Amniotic stem cell (primary cell): Measurements from ENCODE around the gene GPRIN1.
"Not testable (repeated sequence)": the region's sequence is repeated elsewhere in the genome, so short reads cannot be mapped to it uniquely, and the experiment has no call there.

Experiments
- DNase-seq: peaks from one replicate; lab custom pipeline; 2025; lab: John Stamatoyannopoulos, UW

GPRIN1 gene

DNA sequence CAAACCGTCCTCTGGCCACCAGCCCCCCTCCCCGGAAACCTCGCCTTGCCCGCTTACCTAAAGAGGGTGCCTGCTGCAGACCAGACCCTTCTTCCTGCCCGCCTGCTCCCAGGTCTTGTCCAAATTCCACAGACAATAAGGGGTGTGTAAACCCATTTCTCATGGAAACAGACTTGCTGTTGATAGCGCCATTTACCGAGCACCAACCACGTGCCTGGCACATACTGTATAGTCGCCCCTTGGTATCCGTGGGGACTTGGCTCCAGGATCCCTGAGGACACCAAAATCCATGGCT is 35.7 kb downstream of the GPRIN1 start:
- DNase-seq: no peak

DNA sequence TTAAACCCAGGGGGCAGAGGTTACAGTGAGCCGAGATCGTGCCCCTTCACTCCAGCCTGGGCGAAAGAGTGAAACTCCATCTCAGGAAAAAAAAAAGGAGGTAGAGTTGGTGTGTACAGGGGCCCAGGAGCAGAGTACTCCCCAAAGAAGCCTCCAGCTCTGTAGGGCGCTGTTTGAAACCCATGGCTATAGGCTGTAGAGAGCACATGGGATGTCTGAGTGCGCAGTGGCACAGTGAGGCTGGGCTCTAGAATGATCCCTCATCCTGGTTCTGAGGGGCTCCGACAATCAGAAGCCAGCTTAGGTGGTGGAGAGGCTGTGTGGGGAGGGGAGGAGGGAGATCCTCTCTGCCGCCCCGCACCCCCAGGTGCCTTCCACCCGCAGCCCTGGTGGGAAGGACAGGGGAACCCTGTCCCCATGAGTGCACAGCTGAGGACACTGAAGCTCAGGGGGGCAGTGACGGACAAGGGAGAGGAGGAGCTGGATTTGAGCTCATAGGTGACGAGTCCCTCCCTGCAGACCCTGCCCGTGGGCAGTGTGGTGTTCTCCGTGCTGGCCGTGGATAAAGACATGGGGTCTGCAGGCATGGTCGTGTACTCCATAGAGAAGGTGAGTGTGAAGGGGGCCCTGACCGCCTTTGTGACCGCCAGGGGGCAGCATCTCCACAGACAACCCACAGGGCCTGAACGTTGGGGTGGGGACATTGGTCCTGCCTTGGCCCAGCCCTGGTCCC is 36.2 kb downstream of the GPRIN1 start:
- no peak for DNase-seq

DNA sequence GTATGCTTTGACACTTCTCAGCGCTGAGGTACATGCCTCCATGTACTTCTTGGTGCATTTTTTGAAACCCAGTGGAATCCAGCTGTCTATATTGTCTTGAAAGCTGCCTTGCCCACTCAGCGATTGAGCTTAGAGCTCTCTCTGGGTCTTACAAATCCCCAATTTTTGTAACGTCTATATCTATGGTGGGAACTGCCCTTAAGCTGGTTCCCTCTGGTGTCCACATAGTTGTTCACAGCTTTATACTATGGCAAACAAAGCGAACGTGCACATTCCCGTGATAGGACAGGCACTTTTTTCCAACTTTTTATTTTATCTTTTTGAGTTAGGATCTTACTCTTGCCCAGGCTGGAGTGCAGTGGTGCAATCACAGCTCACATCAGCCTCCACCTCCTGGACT is 39.9 kb downstream of the GPRIN1 start:
- no peak for DNase-seq

DNA sequence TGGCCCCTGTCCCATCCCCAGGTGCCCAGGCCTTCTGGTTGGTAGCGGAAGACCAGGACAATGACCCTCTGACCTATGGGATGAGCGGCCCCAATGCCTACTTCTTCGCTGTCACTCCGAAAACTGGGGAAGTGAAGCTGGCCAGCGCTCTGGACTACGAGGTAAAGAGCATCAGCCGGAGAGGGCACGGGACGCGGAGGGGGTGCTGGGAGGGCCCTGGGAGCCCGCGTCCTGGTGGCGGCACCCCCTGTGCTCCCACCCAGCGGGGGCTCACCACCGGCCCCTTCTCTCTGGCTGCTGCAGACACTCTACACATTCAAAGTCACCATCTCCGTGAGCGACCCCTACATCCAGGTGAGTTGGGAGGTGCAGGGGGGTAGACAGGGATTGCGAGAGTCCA is 41.3 kb downstream of the GPRIN1 start:
- DNase-seq: no peak

DNA sequence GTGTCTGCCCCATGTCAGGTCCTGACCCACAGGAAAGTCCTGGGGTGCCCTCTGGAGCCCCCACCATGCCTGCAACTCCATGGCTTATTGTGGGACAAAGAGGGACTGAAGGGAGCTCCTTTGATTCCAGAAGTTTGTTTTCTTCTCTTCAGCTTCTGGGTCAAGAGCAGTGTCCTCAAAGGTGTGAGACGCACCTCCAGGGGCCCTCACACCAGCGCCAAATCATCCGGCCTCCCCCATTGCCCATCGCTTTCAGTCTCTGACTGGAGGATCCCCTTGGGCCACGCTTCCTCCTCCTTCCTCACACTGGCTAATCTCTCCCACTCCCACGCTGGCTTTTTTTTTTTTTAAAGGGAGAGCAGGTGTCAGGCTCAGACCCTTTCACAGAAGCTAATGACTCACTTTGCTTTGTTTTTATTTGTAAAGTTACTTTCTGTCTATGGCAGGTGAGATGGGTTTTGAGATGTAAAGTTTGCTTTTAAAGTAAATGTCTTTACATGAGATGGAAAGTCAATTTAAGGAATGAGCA is 44.1 kb downstream of the GPRIN1 start:
- no peak for DNase-seq

DNA sequence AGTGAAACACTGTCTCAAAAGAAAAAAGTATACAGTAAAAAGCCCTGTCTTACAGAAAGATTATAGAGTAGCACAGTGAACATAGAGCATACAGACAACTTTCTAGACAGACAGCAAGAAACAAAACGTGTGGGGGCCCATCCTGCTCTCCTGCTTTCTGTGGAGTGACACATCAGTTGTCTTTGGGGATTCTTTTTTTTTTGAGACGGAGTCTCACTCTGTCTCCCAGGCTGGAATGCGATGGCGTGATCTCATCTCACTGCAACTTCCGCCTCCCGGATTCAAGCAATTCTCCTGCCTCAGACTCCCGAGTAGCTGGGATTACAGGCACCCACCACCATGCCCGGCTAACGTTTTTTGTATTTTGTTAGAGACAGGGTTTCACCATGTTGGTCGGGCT is 46.0 kb downstream of the GPRIN1 start:
- no peak for DNase-seq

DNA sequence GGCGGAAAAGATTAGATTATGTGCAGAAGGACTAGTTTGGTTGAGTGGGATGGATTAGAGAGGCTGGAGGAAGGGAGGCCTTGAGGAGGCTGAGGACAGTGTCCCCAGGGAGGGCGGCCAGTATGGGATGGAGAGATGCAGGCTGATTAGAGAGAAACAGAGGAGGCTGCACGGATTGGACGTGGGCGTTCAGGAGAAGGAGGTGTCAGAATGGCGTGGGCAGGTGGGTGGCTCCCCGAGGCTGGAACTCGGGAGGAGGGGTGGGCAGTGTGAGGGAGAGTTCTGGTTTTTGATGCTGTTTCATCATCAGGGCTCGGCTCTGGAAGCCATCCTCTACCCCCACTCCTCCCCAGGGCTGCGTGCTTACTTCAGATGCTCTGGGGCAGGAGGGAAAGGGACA is 47.8 kb downstream of the GPRIN1 start:
- no peak for DNase-seq

DNA sequence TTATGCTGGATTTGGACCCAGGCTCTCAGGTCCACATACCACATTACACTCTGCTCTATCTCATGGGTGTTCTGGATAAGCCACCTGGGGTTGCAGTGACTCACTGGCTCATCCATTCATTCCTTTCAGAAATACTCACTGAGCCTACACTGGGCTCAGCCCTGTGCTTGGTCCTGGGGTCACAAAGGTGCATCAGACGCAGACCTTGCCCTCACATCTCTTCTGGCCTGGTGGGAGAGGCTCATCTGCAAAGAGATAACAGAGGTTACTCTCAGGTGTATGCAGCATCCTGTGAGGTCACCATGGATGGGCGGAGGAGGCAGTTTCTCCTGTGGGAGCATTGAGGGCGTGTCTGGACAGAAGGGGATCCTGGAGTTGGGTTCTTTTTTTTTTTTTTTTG is 48.7 kb downstream of the GPRIN1 start:
- no peak for DNase-seq

DNA sequence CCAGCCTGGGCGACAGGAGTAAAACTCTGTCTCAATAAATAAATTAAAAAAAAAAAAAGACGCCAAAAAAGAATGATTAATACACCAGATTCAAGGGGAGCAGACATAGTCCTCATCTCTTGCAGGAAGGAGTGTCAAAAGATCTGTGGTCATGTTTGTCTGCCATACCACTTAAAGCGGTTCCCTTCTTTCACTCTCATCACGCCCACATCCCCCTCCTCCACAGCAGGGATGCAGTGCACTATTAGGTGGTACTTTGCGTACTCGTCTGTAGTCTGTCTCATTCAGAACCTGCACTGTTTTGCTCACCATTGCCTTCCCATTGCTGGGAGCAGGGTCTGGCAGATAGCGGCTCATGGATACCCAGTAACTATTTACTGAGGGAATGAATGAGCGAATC is 49.6 kb downstream of the GPRIN1 start:
- DNase-seq: no peak

DNA sequence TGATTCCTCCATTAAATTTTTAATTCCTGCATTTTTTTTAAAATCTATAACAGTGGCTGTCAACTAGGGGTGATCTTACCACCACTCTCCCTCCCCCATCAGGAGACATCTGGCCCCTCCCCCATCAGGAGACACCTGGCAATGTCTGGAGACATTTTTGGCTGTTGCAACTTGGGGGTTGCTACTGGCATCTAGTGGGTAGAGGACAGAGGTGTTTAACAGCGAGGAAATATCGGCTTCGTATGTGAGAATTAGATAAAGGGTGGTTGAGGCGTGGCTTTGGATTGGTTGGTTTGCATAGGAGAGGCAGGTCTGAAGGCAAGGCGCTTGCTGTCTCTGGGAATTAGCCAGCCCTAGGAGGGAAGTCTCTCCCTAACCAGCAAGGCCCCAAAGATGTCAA is 50.3 kb downstream of the GPRIN1 start:
- DNase-seq: no peak

DNA sequence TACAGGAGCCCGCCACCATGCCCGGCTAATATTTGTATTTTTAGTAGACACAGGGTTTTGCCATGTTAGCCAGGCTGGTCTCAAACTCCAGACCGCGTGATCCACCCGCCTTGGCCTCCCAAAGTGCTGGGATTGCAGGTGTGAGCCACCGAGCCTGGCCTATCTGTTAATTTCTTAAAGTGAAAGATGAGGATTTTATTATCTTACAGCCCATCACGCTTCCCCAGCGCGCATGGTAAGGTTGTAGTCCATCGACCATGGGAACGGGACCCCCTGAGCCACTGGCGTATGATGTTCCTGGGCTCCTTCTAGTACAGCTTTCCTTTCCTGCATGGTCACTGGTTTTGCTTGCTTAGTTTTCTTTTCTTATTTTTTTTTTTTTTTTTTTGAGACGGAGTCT is 52.1 kb downstream of the GPRIN1 start:
- no peak for DNase-seq

DNA sequence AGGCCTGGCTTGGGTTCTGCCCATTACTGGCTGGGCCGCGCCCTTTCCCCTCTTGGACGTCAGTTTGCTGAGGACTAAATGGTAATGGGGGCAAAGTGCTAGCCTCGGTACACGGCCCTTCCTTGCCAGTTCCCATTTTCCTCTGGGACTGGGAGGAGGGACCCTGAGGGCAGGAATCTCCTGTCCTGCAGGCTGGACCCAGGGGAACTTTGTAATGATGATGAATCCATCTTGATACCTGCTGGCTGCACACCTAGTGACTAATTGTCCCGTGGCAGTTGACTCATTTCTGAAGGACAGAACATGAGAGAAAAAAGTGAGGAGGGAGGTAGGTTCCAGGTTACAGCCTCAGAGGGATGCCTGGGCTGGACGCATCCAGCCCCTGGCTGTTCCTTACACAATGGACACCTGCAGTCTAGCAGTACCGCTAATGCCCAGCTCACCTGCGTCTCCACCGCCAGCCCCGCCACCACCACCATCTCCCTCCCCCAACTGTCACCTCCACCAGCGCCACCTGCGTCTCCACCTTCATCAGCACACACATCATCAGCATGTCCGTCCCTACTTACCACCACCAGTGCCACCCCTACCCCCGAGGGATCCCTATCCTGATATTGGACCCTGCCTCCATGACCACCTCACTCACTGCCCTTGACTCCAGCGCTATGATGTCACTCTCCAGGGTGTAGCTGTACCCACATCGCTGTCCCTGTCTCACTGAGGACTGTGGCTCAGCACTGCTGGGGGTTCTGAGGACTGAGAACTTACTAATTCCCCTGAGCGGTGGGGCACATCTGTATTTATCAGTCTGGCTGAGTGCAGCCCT is 56.5 kb downstream of the GPRIN1 start:
- DNase-seq: no peak

DNA sequence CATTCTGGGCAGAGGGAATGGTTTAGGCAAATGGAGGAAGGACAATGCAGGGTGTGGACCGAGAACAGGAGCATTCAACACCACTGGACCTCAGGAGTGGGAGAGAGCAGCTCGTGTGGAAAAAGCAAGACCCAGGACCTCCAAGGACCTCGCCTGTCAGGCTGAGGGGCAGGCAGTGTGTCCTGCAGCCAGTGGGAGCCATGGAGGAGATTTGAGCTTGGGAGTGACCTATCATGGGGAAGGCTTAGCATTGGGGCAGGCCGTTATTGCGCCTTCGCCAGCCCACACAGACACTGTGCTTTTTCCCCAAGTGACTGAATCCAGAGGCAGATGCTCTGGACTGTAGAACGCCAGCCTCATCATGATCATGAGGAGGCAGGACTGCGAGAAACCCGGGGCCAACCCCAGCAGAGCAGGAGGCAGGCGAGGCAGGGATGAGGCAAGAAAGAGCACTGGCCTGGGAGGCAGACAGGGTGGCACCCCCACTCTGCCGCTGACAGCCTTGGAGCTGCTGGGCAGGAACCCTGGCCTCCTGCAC is 57.6 kb downstream of the GPRIN1 start:
- DNase-seq: no peak

DNA sequence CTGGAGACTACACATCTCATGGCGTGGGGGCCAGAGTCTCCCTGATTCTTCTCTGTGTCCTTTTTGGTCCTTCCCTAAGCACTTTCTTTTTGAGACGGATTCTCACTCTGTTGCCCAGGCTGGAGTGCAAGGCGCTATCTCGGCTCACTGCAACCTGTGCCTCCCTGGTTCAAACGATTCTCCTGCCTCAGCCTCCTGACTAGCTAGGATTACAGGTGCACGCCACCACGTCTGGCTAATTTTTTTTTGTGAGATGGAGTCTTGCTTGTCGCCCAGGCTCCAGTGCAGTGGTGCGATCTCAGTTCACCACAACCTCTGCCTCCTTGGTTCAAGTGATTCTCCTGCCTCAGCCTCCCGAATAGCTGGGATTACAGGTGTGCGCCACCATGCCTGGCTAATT is 59.0 kb downstream of the GPRIN1 start:
- DNase-seq: not testable (repeated sequence)

DNA sequence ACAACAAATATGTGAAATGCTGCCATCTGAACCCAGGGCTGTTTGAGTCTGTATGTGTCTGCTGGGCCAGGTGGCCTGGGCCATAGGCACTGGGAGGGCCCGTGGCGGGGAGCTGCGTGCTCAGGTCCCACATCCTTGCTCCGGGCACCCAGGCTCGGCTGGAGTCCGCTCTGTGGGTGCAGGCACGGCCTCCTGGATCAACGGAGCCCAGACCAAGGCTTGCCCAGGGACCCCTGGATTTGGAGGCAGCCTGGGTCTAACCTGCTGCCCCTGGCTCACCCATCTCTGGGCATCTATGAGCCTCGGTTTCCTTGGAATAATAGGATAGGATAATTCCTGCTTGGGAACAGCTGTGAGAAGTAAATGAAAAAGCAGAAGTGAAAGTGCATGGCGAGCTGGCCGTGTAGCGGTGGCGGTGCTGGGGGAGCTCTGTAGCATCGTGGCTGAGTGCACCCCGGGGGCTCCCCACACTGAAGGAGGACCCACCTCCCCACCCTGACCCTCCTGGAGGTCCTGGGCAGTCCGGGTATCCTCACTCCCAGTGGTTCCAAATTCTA is 59.6 kb downstream of the GPRIN1 start:
- no peak for DNase-seq

DNA sequence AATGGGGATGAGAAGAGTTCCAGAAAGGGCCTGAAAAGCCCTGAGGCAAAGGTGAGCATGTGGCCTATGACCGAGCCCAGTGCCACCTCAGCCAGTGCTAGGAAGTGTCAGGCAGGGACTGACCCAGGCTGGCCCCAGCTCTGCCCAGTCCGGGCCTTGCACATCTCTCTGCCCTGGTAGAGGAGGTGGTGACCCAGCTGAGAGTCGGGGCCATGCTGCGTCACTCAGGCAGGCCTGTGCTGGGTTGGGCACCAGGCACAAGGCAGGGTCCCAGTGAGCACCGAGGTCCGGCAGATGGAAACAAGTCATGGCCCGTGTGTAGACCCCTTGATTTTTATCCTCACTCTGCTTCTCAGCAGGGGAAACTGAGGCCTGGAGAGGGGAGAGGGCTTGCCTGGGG is 60.1 kb downstream of the GPRIN1 start:
- no peak for DNase-seq

DNA sequence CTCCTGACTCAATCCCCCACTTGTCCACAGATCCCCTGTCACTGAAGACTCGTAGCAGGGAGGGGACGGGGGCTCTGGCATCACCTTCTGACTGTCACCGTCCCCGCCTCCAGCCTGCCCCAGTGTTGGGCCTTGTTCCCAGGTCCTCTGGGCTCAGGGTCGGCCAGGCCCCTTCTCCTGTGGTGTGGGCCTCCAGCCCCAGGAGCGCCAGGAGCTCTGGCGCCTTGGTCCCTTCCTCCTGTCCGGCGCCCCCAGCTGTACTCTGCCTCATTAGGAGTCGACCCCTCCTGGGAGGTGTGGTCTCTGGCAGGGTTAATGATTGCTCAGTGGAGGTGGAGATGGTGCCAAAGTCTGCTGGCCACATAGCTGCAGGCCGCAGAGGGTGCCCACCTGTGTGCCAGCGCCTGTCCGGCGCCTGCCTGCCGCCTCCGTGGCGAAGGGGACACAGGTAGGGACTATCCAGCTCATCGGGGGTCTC is 61.0 kb downstream of the GPRIN1 start, which contains the start of gene CDHR2:
CDHR2 (plus strand) TSS at position 376 of the 478 bp plus-strand sequence. CDS start 16,011 bp downstream, outside the sequence.
- no peak for DNase-seq

DNA sequence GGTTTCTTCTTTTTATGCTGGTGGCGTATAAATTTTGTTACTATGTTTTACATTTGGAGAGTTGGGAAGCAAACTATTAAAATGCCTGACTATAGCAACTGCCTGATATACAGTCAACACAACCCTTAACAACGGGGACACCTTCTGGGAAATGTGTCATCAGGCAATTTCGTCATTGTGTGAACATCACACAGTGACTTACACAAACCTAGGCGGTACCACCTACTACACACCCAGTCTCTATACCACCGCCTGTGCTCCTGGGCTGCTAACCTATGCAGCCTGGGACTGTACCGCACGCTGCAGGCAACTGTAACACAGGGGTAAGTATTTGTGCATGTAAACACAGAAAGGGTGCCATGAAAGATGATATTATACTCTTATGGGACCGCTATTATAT is 62.2 kb downstream of the GPRIN1 start:
- DNase-seq: no peak
